Activated CD8-positive, alpha-beta T cell treated with anti-CD3 and anti-CD28 coated beads for 36 hours (primary cell): ENCODE measurements around the gene AK9. TPM values are rescaled to one million over a fixed set of nuclear protein-coding genes. Genes with fewer than 3 reads are reported as not detected.
A peak's percentile ranks its signal among the peaks of the same experiment; 100 is the strongest.

Source experiments
- ATAC-seq: fragments of 200-7000 bp; cut with Tn5 transposase; one replicate; pipeline ENCODE4 v1.10.0; 2021; ENCODE audit warnings: mild to moderate bottlenecking, moderate library complexity
- CTCF ChIA-PET: fragments of 350-600 bp; sonication (Branson Sonifier 250); formaldehyde crosslinking; loops from one replicate; lab custom pipeline; 2021; ENCODE audit warnings: antibody characterized with exemption; lab: Charles Lee
- POLR2A ChIA-PET: fragments of 350-600 bp; sonication (Branson Sonifier 250); formaldehyde crosslinking; loops from one replicate; lab custom pipeline; 2021; ENCODE audit warnings: antibody characterized with exemption; lab: Charles Lee
- DNase-seq: peaks from one replicate; pipeline ENCODE4 v3.0.0-alpha.2; 2020
- H3K27ac Mint-ChIP-seq: one replicate; pipeline ENCODE4 v1.8.0; 2021; ENCODE audit warnings: mild to moderate bottlenecking, mixed read lengths
- H3K27me3 Mint-ChIP-seq: one replicate; pipeline ENCODE4 v1.8.0; 2021; ENCODE audit warnings: mixed read lengths
- H3K36me3 Mint-ChIP-seq: one replicate; pipeline ENCODE4 v1.8.0; 2021; ENCODE audit warnings: low read depth, mixed read lengths
- H3K4me1 Mint-ChIP-seq: one replicate; pipeline ENCODE4 v1.8.0; 2021; ENCODE audit warnings: low read depth, mixed read lengths
- H3K4me3 Mint-ChIP-seq: one replicate; pipeline ENCODE4 v1.8.0; 2021; ENCODE audit warnings: mild to moderate bottlenecking, moderate library complexity, mixed read lengths
- H3K9me3 Mint-ChIP-seq: one replicate; pipeline ENCODE4 v1.8.0; 2021; ENCODE audit warnings: mixed read lengths
- intact Hi-C: fragments of 100-400 bp; cut with micrococcal nuclease; formaldehyde crosslinking; loops from one replicate; pipeline ENCODE4 v1.10.0; 2022
- total RNA-seq, 2 experiments: library from RNA; stranded (reverse); gene quantifications; one replicate each; pipeline ENCODE4 v1.2.3, GENCODE V29; 2021
- TF ChIP-seq, protein P1 (sequence below): fragments of 200-600 bp; IDR thresholded peaks from one replicate; pipeline ENCODE4 v1.8.0; 2022; ENCODE audit warnings: antibody characterized with exemption, mild to moderate bottlenecking

The AK9 gene
- total RNA-seq, 2 experiments from 2014 or later = 3.0 to 3.5 TPM

DNA sequence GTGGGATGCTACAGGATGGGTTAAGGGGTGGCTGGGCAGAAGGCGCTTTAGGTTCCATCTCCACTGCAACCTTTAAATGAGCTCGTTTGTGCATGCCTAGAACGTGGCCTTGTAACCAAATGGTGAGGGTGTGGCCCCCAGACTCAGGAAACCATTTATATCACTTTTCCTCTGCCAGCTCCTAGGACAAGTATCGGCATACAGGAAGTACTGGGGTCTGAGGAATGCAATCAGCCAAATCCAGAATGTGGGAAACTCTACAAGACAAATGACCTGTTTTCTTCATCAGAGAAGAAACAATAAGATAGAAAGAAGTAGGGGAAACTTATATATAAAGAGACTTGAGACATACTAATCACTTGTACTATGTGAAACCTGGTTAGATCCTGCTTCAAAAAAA is 21.2 kb downstream of the AK9 start:
- Mint-ChIP-seq H3K4me1 (no peaks in the 10 kb centered on the region), H3K9me3 (no peaks in the 10 kb centered on the region), H3K27me3 (no peaks in the 10 kb centered on the region), H3K4me3 (no peak overlapping the region), H3K36me3 (peaks cover 10% of the 10 kb centered on the region), H3K27ac (no peak overlapping the region)
- TF ChIP-seq, protein P1, sequence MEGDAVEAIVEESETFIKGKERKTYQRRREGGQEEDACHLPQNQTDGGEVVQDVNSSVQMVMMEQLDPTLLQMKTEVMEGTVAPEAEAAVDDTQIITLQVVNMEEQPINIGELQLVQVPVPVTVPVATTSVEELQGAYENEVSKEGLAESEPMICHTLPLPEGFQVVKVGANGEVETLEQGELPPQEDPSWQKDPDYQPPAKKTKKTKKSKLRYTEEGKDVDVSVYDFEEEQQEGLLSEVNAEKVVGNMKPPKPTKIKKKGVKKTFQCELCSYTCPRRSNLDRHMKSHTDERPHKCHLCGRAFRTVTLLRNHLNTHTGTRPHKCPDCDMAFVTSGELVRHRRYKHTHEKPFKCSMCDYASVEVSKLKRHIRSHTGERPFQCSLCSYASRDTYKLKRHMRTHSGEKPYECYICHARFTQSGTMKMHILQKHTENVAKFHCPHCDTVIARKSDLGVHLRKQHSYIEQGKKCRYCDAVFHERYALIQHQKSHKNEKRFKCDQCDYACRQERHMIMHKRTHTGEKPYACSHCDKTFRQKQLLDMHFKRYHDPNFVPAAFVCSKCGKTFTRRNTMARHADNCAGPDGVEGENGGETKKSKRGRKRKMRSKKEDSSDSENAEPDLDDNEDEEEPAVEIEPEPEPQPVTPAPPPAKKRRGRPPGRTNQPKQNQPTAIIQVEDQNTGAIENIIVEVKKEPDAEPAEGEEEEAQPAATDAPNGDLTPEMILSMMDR = no peak
- DNase-seq = no peak
- CTCF ChIA-PET = no interaction called here
- intact Hi-C loops = no loop called here
- no peak for ATAC-seq
- POLR2A ChIA-PET = no interaction called here

DNA sequence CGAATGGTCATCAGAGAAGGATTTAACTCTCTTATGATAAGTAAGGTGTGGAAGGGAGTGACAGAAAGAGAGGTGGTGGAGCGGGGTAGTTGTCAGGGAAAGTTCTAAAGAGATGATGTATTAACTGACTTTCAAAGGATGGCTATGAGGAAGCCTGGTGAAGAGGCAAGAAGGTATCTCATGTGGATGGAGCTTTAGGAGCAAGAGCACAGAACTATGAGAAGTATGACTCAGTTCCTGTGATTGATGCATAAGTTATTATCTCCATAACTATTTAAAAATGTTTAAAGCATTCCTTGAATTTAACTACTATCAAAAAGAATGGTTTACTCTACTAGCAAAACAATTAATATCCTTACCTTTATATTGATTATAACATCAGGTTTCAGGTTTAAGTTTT is 28.8 kb downstream of the AK9 start:
- Mint-ChIP-seq H3K9me3 (no peaks in the 10 kb centered on the region), H3K27ac (no peak overlapping the region), H3K36me3 (peaks cover 5% of the 10 kb centered on the region), H3K4me3 (no peak overlapping the region), H3K27me3 (no peaks in the 10 kb centered on the region), H3K4me1 (peaks cover 5% of the 10 kb centered on the region)
- ChIA-PET CTCF (no interaction called here), POLR2A (no interaction called here)
- TF ChIP-seq, protein P1 = no peak
- DNase-seq (no peak), ATAC-seq (no peak)
- intact Hi-C loops = no loop called here

DNA sequence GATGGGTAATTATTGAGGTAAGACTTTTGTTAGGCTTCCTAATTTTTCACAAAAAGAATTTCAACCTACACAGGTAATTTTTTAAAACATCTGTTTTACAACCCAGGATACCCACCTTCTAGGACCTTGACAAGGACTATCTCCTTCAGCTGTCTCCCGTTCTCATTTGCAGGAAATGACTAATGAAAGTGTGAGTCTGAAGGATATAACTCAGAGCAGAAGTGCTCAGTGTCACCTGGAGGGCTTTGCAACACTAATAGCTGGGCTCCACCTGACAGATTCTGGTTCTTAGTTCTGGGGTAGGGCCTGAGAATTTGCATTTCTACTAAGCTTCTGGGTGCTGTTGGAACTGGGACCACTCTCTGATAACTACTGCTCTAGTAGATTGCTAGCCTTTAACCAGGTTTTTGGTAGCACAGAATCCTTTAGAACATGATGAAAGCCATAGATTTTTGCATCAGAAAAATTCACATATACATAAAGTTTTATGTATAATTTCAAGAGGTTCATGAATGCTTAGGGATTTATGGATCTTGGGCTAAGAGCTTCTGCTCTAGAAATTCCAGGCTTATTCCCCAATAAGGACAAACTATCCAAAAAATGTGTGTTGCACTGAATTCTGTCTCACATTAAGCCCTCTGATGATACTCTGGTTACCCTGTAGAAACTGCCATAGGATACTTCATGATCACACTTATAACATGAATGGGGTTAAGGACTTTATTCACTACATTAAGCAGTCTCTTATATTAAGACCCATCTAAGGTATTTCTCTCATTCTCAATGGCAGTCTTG is 30.3 kb downstream of the AK9 start:
- TF ChIP-seq, protein P1 = no peak
- ATAC-seq (peak; percentile 89), DNase-seq (peak; percentile 17)
- CTCF ChIA-PET = interaction anchor here (1.0 kb wide), 1 partner anchor 379 kb away, joined by 3 read pairs; no protein-coding TSS in a partner anchor
- H3K27me3 Mint-ChIP-seq = no peaks in the 10 kb centered on the region
- peaks cover 5% of the 10 kb centered on the region for H3K4me1 Mint-ChIP-seq
- intact Hi-C loops = no loop called here
- no peak overlapping the region for H3K27ac Mint-ChIP-seq
- H3K4me3 Mint-ChIP-seq = no peak overlapping the region
- no peaks in the 10 kb centered on the region for H3K9me3 Mint-ChIP-seq
- POLR2A ChIA-PET = no interaction called here
- H3K36me3 Mint-ChIP-seq = peaks cover 5% of the 10 kb centered on the region

DNA sequence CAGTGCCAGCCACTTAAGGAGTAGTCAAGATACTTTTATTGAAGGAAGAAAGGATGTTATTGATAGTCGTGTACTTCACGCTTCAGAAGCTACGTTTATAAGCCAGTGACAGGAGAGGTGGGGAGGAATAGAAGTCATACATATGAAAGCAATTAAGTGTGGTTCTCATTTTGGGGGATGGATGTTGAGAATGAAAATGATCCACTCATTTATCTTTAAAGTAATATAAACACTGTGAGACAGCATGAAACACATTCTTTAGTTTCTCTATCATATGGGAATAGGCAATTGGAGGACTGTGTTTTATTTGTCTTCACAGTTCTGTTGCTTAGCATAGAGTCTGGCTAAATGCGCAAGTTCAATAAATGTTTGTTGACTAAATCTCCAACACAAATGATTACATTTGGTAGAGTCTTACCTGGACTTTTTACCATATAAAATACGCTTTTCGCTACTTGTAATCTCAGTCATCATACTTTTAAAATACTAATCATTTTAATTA is 35.2 kb downstream of the AK9 start:
- no peak for DNase-seq
- intact Hi-C loops = no loop called here
- Mint-ChIP-seq H3K9me3 (no peaks in the 10 kb centered on the region), H3K27me3 (no peaks in the 10 kb centered on the region), H3K4me1 (peaks cover 5% of the 10 kb centered on the region), H3K4me3 (no peak overlapping the region), H3K36me3 (peaks cover 6% of the 10 kb centered on the region), H3K27ac (no peak overlapping the region)
- POLR2A ChIA-PET = no interaction called here
- CTCF ChIA-PET = interaction anchor here (2.3 kb wide), 1 partner anchor 384 kb away, joined by 6 read pairs; no protein-coding TSS in a partner anchor
- TF ChIP-seq, protein P1 = no peak
- ATAC-seq = no peak

DNA sequence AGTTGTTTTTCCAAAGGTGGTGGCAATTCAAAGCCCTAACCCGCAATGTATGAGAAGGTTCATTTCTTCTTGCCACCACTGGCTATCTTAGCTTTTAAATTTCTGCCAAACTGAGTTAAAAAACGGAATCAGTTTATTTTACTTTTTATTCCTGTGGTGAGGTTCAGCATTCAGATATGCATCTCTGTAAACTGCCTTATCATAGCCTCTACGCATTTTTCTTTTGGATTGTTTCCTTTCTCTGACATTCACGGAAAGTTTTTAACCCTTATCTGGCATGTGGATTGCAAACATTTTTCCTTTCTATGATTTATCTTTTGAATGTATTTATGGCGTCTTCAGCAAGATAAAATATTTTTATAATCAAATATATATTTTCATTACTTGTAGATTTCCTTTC is 37.7 kb downstream of the AK9 start:
- H3K36me3 Mint-ChIP-seq = peaks cover 8% of the 10 kb centered on the region
- ATAC-seq = no peak
- intact Hi-C loops = no loop called here
- H3K27me3 Mint-ChIP-seq = no peaks in the 10 kb centered on the region
- CTCF ChIA-PET = no interaction called here
- POLR2A ChIA-PET = no interaction called here
- H3K4me1 Mint-ChIP-seq = no peaks in the 10 kb centered on the region
- H3K4me3 Mint-ChIP-seq = no peak overlapping the region
- no peak for DNase-seq
- TF ChIP-seq, protein P1 = no peak
- no peaks in the 10 kb centered on the region for H3K9me3 Mint-ChIP-seq
- H3K27ac Mint-ChIP-seq = no peak overlapping the region
